Neural progenitor cell (in vitro differentiated cells): ENCODE data around the gene ETV6. TPM values are rescaled to one million over a fixed set of nuclear protein-coding genes. Genes with fewer than 3 reads are reported as not detected.

ENCODE experiments used
- DNase-seq: peaks from one replicate; pipeline ENCODE4 v3.0.0-alpha.2; 2016; ENCODE audit warnings: low spot score
- H2AFZ ChIP-seq: fragments of 200-600 bp; sonication (generic); replicated peaks from 2 replicates; pipeline ENCODE4 v1.6.1; 2016; ENCODE audit warnings: antibody characterized with exemption
- H3F3A ChIP-seq: fragments of 200-600 bp; sonication (generic); 2 replicates; pipeline ENCODE4 v1.6.1; 2016; ENCODE audit warnings: antibody characterized with exemption, low read depth
- H3K27ac ChIP-seq: fragments of 200-600 bp; sonication (generic); 2 replicates; pipeline ENCODE4 v1.5.1; 2016; ENCODE audit warnings: mild to moderate bottlenecking
- H3K27me3 ChIP-seq: fragments of 200-600 bp; sonication (generic); 2 replicates; pipeline ENCODE4 v1.6.1; 2016; ENCODE audit warnings: mild to moderate bottlenecking, moderate library complexity
- H3K36me3 ChIP-seq: fragments of 200-600 bp; sonication (generic); 2 replicates; pipeline ENCODE4 v1.5.1; 2016
- H3K4me1 ChIP-seq: fragments of 200-600 bp; sonication (generic); 2 replicates; pipeline ENCODE4 v1.6.1; 2016; ENCODE audit warnings: mixed run types
- H3K4me2 ChIP-seq: fragments of 200-600 bp; sonication (generic); 2 replicates; pipeline ENCODE4 v1.6.1; 2016
- H3K4me3 ChIP-seq: fragments of 200-600 bp; sonication (generic); 2 replicates; pipeline ENCODE4 v1.5.1; 2016
- H3K79me2 ChIP-seq: fragments of 200-600 bp; sonication (generic); 2 replicates; pipeline ENCODE4 v1.6.1; 2016; ENCODE audit warnings: low read depth
- H3K9ac ChIP-seq: fragments of 200-600 bp; sonication (generic); 2 replicates; pipeline ENCODE4 v1.6.1; 2016
- H3K9me3 ChIP-seq: fragments of 200-600 bp; sonication (generic); 2 replicates; pipeline ENCODE4 v1.5.1; 2016; ENCODE audit warnings: low read depth
- H4K20me1 ChIP-seq: fragments of 200-600 bp; sonication (generic); 2 replicates; pipeline ENCODE4 v1.6.1; 2016; ENCODE audit warnings: low read depth
- H3K27ac Mint-ChIP-seq: 3 replicates; pipeline ENCODE4 v1.8.0; 2021; ENCODE audit warnings: mixed read lengths
- H3K27me3 Mint-ChIP-seq: 2 replicates; pipeline ENCODE4 v1.8.0; 2022; ENCODE audit warnings: low read depth, mild to moderate bottlenecking, inconsistent platforms, moderate library complexity, mixed read lengths; ENCODE audit not compliant: insufficient read depth
- H3K36me3 Mint-ChIP-seq: 3 replicates; pipeline ENCODE4 v1.8.0; 2021; ENCODE audit warnings: mixed read lengths
- H3K4me1 Mint-ChIP-seq: 3 replicates; pipeline ENCODE4 v1.8.0; 2021; ENCODE audit warnings: mixed read lengths
- H3K4me3 Mint-ChIP-seq: 3 replicates; pipeline ENCODE4 v1.8.0; 2021; ENCODE audit warnings: mild to moderate bottlenecking, moderate library complexity, mixed read lengths
- H3K9me3 Mint-ChIP-seq: 3 replicates; pipeline ENCODE4 v1.8.0; 2020; ENCODE audit warnings: mixed read lengths
- EZH2 ChIP-seq: fragments of 200-600 bp; sonication (generic); IDR thresholded peaks from 2 replicates; pipeline ENCODE4 v1.6.1; 2017; ENCODE audit warnings: antibody characterized with exemption, mild to moderate bottlenecking, moderate library complexity
- EZH2phosphoT487 ChIP-seq: fragments of 200-600 bp; sonication (generic); IDR thresholded peaks from 2 replicates; pipeline ENCODE4 v1.6.1; 2017; ENCODE audit warnings: antibody characterized with exemption
- total RNA-seq: library from RNA; depleted of rRNA; stranded (reverse); fragments of >200 nt; gene quantifications from 2 replicates; pipeline ENCODE4 v1.2.3, GENCODE V29; 2015; ENCODE audit warnings: low replicate concordance
- TF ChIP-seq, protein P1 (sequence below): fragments of 200-600 bp; sonication (generic); IDR thresholded peaks from 2 replicates; pipeline ENCODE4 v1.5.1; 2017; ENCODE audit warnings: antibody characterized with exemption, mild to moderate bottlenecking

ETV6 gene
- total RNA-seq, 1 donor from 2014 or later = 6.2 TPM

DNA sequence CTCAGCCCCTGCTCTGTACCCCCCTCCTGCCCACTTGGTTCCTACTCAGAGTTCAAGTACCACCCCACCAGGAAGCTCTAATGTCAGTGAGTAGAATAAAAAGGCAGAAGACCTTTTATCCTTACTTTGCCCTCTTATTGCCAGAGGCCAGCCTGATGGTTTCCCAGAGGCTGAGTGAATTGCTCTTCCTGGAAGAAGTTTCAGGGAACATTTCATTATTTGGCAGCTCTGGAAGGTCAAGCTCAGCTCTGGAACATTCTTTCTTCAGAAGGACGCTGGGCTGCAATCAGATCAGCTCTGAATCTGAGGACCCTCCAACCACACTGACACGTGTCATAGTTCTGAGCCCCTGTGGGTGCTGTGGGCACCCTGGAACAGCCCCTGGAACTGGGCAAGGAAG, 188.9 kb downstream of the ETV6 start:
- no peak for DNase-seq
- Mint-ChIP-seq H3K27ac (no peak overlapping the region), H3K4me3 (no peak overlapping the region), H3K9me3 (no peaks in the 10 kb centered on the region), H3K36me3 (peaks cover 29% of the 10 kb centered on the region), H3K27me3 (peaks cover 2% of the 10 kb centered on the region), H3K4me1 (peaks cover 9% of the 10 kb centered on the region)
- no peak overlapping the region for H3K4me2 ChIP-seq
- H3K36me3 ChIP-seq = no peaks in the 10 kb centered on the region
- TF ChIP-seq, protein P1, sequence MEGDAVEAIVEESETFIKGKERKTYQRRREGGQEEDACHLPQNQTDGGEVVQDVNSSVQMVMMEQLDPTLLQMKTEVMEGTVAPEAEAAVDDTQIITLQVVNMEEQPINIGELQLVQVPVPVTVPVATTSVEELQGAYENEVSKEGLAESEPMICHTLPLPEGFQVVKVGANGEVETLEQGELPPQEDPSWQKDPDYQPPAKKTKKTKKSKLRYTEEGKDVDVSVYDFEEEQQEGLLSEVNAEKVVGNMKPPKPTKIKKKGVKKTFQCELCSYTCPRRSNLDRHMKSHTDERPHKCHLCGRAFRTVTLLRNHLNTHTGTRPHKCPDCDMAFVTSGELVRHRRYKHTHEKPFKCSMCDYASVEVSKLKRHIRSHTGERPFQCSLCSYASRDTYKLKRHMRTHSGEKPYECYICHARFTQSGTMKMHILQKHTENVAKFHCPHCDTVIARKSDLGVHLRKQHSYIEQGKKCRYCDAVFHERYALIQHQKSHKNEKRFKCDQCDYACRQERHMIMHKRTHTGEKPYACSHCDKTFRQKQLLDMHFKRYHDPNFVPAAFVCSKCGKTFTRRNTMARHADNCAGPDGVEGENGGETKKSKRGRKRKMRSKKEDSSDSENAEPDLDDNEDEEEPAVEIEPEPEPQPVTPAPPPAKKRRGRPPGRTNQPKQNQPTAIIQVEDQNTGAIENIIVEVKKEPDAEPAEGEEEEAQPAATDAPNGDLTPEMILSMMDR = no peak
- TF ChIP-seq EZH2 = no peak
- TF ChIP-seq EZH2phosphoT487 = no peak
- no peaks in the 10 kb centered on the region for H4K20me1 ChIP-seq
- H3K27me3 ChIP-seq = no peaks in the 10 kb centered on the region
- no peaks in the 10 kb centered on the region for H3K79me2 ChIP-seq
- H3K27ac ChIP-seq = no peak overlapping the region
- H3K4me1 ChIP-seq = no peaks in the 10 kb centered on the region
- no peaks in the 10 kb centered on the region for H3F3A ChIP-seq
- no peaks in the 10 kb centered on the region for H3K9me3 ChIP-seq
- H3K4me3 ChIP-seq = no peak overlapping the region
- no peak overlapping the region for H3K9ac ChIP-seq
- H2AFZ ChIP-seq = no peak overlapping the region

DNA sequence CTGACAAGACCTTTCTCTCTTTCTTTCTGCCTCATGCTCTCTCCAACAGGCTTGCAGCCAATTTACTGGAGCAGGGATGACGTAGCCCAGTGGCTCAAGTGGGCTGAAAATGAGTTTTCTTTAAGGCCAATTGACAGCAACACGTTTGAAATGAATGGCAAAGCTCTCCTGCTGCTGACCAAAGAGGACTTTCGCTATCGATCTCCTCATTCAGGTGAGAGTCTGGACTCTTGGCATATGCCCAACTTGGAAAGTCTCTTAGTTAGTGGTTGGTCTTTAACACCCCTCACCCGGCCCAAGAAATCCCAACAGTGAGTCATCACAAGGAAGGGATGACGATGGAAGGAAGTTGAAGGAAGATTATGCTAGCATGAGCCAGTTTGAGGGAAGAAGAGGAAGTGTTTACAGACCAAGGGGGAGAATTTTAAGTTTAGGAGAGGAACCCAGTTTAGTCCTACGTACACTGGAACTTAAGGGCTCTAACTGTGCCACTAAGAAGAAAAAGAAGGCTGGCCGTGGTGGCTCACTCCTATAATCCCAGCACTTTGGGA, 189.7 kb downstream of the ETV6 start:
- Histone ChIP-seq H3K4me3 (no peak overlapping the region), H3K9me3 (no peaks in the 10 kb centered on the region), H3K36me3 (no peaks in the 10 kb centered on the region), H3K27me3 (no peaks in the 10 kb centered on the region), H3K4me1 (no peaks in the 10 kb centered on the region), H3K27ac (no peak overlapping the region), H3K9ac (no peak overlapping the region), H3K79me2 (no peaks in the 10 kb centered on the region), H3K4me2 (no peak overlapping the region), H2AFZ (no peak overlapping the region), H4K20me1 (no peaks in the 10 kb centered on the region), H3F3A (no peaks in the 10 kb centered on the region)
- Mint-ChIP-seq H3K4me3 (no peak overlapping the region), H3K27me3 (peaks cover 2% of the 10 kb centered on the region), H3K36me3 (peaks cover 30% of the 10 kb centered on the region), H3K4me1 (peaks cover 9% of the 10 kb centered on the region), H3K9me3 (no peaks in the 10 kb centered on the region), H3K27ac (no peak overlapping the region)
- no peak for DNase-seq
- no peak for TF ChIP-seq EZH2
- TF ChIP-seq, protein P1 = no peak
- no peak for TF ChIP-seq EZH2phosphoT487

DNA sequence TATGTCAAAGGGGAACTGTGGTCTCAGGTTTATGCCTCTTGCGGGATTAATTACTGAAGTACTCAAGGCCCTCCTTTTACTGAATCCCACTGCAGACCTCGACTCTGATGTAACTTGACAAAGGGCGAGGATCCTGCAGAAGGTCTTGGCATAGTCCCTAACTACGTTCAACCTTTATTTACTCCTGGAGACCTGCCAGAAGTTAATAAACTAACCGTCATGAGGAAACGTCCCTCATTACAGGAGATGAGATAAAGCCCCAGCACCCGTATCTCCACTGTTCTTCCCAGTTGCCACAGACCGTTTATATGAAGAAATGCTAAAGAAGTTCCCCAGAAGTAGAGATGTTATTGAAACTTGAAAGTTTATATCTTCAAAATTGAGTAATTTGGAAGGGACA, 190.9 kb downstream of the ETV6 start:
- H3K9me3 Mint-ChIP-seq = no peaks in the 10 kb centered on the region
- H3K27me3 ChIP-seq = no peaks in the 10 kb centered on the region
- H3K4me3 ChIP-seq = no peak overlapping the region
- H3K4me3 Mint-ChIP-seq = no peak overlapping the region
- no peak overlapping the region for H3K27ac Mint-ChIP-seq
- H3K27me3 Mint-ChIP-seq = peaks cover 2% of the 10 kb centered on the region
- H3K4me1 Mint-ChIP-seq = peaks cover 9% of the 10 kb centered on the region
- no peak overlapping the region for H3K4me2 ChIP-seq
- no peak overlapping the region for H3K27ac ChIP-seq
- no peaks in the 10 kb centered on the region for H3K79me2 ChIP-seq
- H3K36me3 ChIP-seq = no peaks in the 10 kb centered on the region
- no peak overlapping the region for H2AFZ ChIP-seq
- no peaks in the 10 kb centered on the region for H3K9me3 ChIP-seq
- TF ChIP-seq EZH2 = no peak
- no peak for TF ChIP-seq EZH2phosphoT487
- TF ChIP-seq, protein P1 = no peak
- no peak for DNase-seq
- no peak overlapping the region for H3K9ac ChIP-seq
- no peaks in the 10 kb centered on the region for H3K4me1 ChIP-seq
- H4K20me1 ChIP-seq = no peaks in the 10 kb centered on the region
- H3F3A ChIP-seq = no peaks in the 10 kb centered on the region
- peaks cover 32% of the 10 kb centered on the region for H3K36me3 Mint-ChIP-seq
